Transverse colon (tissue), 4 donors: Measurements from ENCODE around the gene THBS3. TPM values are rescaled to one million over a fixed set of nuclear protein-coding genes. Genes with fewer than 3 reads are reported as not detected.
"Not testable (repeated sequence)": the region's sequence is repeated elsewhere in the genome, so short reads cannot be mapped to it uniquely, and the experiment has no call there.

Experiments
- DNase-seq: peaks from one replicate; pipeline ENCODE4 v3.0.0-alpha.2; 2019
- H3K27ac ChIP-seq, 4 donors: fragments of 200-600 bp; sonication (generic); 2 replicates each; pipeline ENCODE4 v1.5.1; 2016 to 2018; ENCODE audit warnings: inconsistent platforms in 4 of 4
- H3K27me3 ChIP-seq: fragments of 200-600 bp; sonication (generic); 2 replicates; pipeline ENCODE4 v1.5.1; 2017; ENCODE audit warnings: inconsistent platforms
- H3K36me3 ChIP-seq, 4 donors: fragments of 200-600 bp; sonication (generic); 2 replicates each; pipeline ENCODE4 v1.5.1; 2017 to 2019; ENCODE audit warnings: inconsistent platforms in 4 of 4
- H3K4me1 ChIP-seq, 4 donors: fragments of 200-600 bp; sonication (generic); 2 replicates each; pipeline ENCODE4 v1.5.1; 2017 to 2020; ENCODE audit warnings: inconsistent platforms in 4 of 4
- H3K4me3 ChIP-seq, 4 donors: fragments of 200-600 bp; sonication (generic); 1 replicate in 1 of 4; 2 replicates in 3 of 4; pipeline versions ENCODE4 v1.5.1 to v1.6.1; 2017 to 2019; ENCODE audit warnings: inconsistent platforms in 4 of 4
- H3K9me3 ChIP-seq, 2 donors: fragments of 200-600 bp; sonication (generic); 2 replicates each; pipeline ENCODE4 v1.5.1; 2017 to 2019; ENCODE audit warnings: inconsistent platforms in 2 of 2
- CTCF ChIP-seq, 5 experiments: fragments of 200-600 bp in 3 of 5; fragments of 450-650 bp in 2 of 5; sonication (generic) in 3 of 5; IDR thresholded peaks; 1 replicate in 2 of 5; 2 replicates in 3 of 5; pipeline ENCODE4 v1.5.1; 2016 to 2017; ENCODE audit warnings: antibody characterized with exemption in 5 of 5, inconsistent platforms in 3 of 5, mild to moderate bottlenecking in 2 of 5, moderate library complexity in 1 of 5
- EP300 ChIP-seq: sonication (generic); formaldehyde crosslinking; IDR thresholded peaks from one replicate; pipeline ENCODE4 v1.6.1; 2017; ENCODE audit warnings: antibody characterized with exemption, low read depth
- POLR2A ChIP-seq: fragments of 450-650 bp; IDR thresholded peaks from one replicate; pipeline ENCODE4 v1.6.1; 2016; ENCODE audit warnings: antibody characterized with exemption, mild to moderate bottlenecking, moderate library complexity
- POLR2AphosphoS5 ChIP-seq, 3 donors: sonication (generic); formaldehyde crosslinking; IDR thresholded peaks; one replicate each; pipeline ENCODE4 v1.6.1; 2016; ENCODE audit warnings: antibody characterized with exemption in 3 of 3
- WGBS, 2 donors: methylation state at CpG; one replicate each; pipeline ENCODE4 v1.1.5; 2018; ENCODE audit warnings: low coverage in 1 of 2; 5-methylcytosine and 5-hydroxymethylcytosine counted together
- in situ Hi-C, 4 donors: fragments of 200-750 bp; cut with MboI; loops; one replicate each; pipeline versions ENCODE4 v1.15.0 to v1.15.1; 2017; ENCODE audit warnings: low sequenced_read_pairs in 3 of 4, low pct_ligation_motif_present in 1 of 4, low pct_unique_long_range_greater_than_20kb in 1 of 4
- intact Hi-C: fragments of 100-400 bp; cut with DNase I; formaldehyde crosslinking; loops from one replicate; pipeline ENCODE4 v1.15.1; 2023; ENCODE audit warnings: low total_unique reads
- total RNA-seq, 4 donors: library from RNA; depleted of rRNA; stranded (reverse); fragments of >200 nt; gene quantifications; one replicate each; pipeline ENCODE4 v1.1.0, GENCODE V29; 2016

The THBS3 gene
- total RNA-seq, 4 donors from 2014 or later = 19.2 to 37.8 (median 27.0) TPM

- H3K36me3 ChIP-seq = no peaks in the 10 kb centered on the region
- intact Hi-C loops (loop anchor here (2.0 kb wide), 1 partner anchor 71 kb away; no protein-coding TSS in a partner anchor), in situ Hi-C loops (loop anchor here (5.0 to 25.0 kb wide), 3 partner anchors 71 to 254 kb away; no protein-coding TSS in a partner anchor)
- no peaks in the 10 kb centered on the region for H3K9me3 ChIP-seq
- H3K4me1 ChIP-seq = peaks cover 9 to 17% (median 11%) of the 10 kb centered on the region in 4 donors
- no peak for TF ChIP-seq POLR2AphosphoS5 (IDR thresholded peaks at IDR 0.05)
- TF ChIP-seq EP300 = no peak
- TF ChIP-seq CTCF (IDR thresholded peaks at IDR 0.05) = no peak
- no peak for TF ChIP-seq POLR2A
- no peaks in the 10 kb centered on the region for H3K27me3 ChIP-seq
- WGBS, 2 donors = 68 to 78% methylated on average over 5 to 8 of the region's 8 CpGs
- H3K4me3 ChIP-seq = no peak overlapping the region
- no peak for DNase-seq
- H3K27ac ChIP-seq = peak overlapping the region in 2 of 4 donors; percentile 46 to 54
Measured at GRCh38 chr1:155166051-155166470, 41.6 kb downstream of the THBS3 start.

- DNase-seq, intact Hi-C loops, H3K36me3 ChIP-seq, H3K27ac ChIP-seq, H3K9me3 ChIP-seq, H3K4me3 ChIP-seq, H3K27me3 ChIP-seq: not testable (repeated sequence)
- H3K4me1 ChIP-seq = peaks cover 9 to 17% (median 11%) of the 10 kb centered on the region in 4 donors
- in situ Hi-C loops = loop anchor here (5.0 to 25.0 kb wide), 3 partner anchors 70 to 252 kb away; no protein-coding TSS in a partner anchor
- WGBS, 2 donors = 89 to 95% methylated on average over 6 to 11 of the region's 11 CpGs
Measured at GRCh38 chr1:155164625-155165024, 43.1 kb downstream of the THBS3 start.

- H3K36me3 ChIP-seq, H3K4me3 ChIP-seq, DNase-seq, H3K27me3 ChIP-seq, intact Hi-C loops, H3K27ac ChIP-seq, H3K9me3 ChIP-seq: not testable (repeated sequence)
- WGBS, 2 donors = 94% methylated on average over 2 to 4 of the region's 4 CpGs
- H3K4me1 ChIP-seq = peaks cover 9 to 17% (median 11%) of the 10 kb centered on the region in 4 donors
- in situ Hi-C loops = loop anchor here in 2 of 4 donors (10.0 to 25.0 kb wide), 2 partner anchors 69 to 251 kb away; no protein-coding TSS in a partner anchor
Measured at GRCh38 chr1:155163785-155164184, 43.9 kb downstream of the THBS3 start.

GRCh38 chr1:155162631-155163030 is 45.1 kb downstream of the THBS3 start:
- H3K27ac ChIP-seq, intact Hi-C loops, H3K4me3 ChIP-seq, H3K27me3 ChIP-seq, H3K9me3 ChIP-seq, H3K36me3 ChIP-seq, DNase-seq: not testable (repeated sequence)
- in situ Hi-C loops = loop anchor here in 2 of 4 donors (10.0 to 25.0 kb wide), 2 partner anchors 68 to 250 kb away; no protein-coding TSS in a partner anchor
- peaks cover 7 to 12% (median 8%) of the 10 kb centered on the region in 4 donors for H3K4me1 ChIP-seq
- WGBS, 2 donors = 93% methylated on average over 4 of the region's 6 CpGs; no CpG with 5 or more reads in 1 of the 2 donors

GRCh38 chr1:155160128-155160527 is 47.6 kb downstream of the THBS3 start:
- TF ChIP-seq POLR2AphosphoS5 (IDR thresholded peaks at IDR 0.05) (no peak), EP300 (no peak), CTCF (IDR thresholded peaks at IDR 0.05) (no peak)
- H3K4me1 ChIP-seq = no peaks in the 10 kb centered on the region
- no peaks in the 10 kb centered on the region for H3K9me3 ChIP-seq
- no peak for DNase-seq
- in situ Hi-C loops (loop anchor here in 2 of 4 donors (10.0 to 25.0 kb wide), 2 partner anchors 65 to 248 kb away; no protein-coding TSS in a partner anchor), intact Hi-C loops (no loop called here)
- H3K36me3 ChIP-seq = no peaks in the 10 kb centered on the region
- no peak overlapping the region for H3K27ac ChIP-seq
- H3K4me3 ChIP-seq = no peak overlapping the region
- no peaks in the 10 kb centered on the region for H3K27me3 ChIP-seq
- 83 to 84% methylated on average over 5 to 8 of the region's 8 CpGs for WGBS, 2 donors
